Effector memory CD4-positive, alpha-beta T cell (primary cell): ENCODE results near the gene RAB44.
"Not testable (repeated sequence)": the region's sequence is repeated elsewhere in the genome, so short reads cannot be mapped to it uniquely, and the experiment has no call there.

Experiments used
- DNase-seq, 3 donors: peaks; one replicate each; pipeline ENCODE4 v3.0.0-alpha.2; 2020
- H3K27ac ChIP-seq: 2 replicates; pipeline ENCODE4 v1.7.0; 2013; ENCODE audit warnings: mild to moderate bottlenecking, low read length, moderate library complexity; ENCODE audit not compliant: insufficient read depth, poor library complexity, severe bottlenecking
- H3K27me3 ChIP-seq: replicated peaks from 2 replicates; pipeline ENCODE4 v1.7.0; 2013; ENCODE audit warnings: mild to moderate bottlenecking, low read length; ENCODE audit not compliant: insufficient read depth, control insufficient read depth, poor library complexity, severe bottlenecking
- H3K36me3 ChIP-seq: 2 replicates; pipeline ENCODE4 v1.7.0; 2013; ENCODE audit warnings: mild to moderate bottlenecking, low read length, moderate library complexity; ENCODE audit not compliant: control insufficient read depth, insufficient read depth
- H3K4me1 ChIP-seq: 2 replicates; pipeline ENCODE4 v1.7.0; 2013; ENCODE audit warnings: low read length, mild to moderate bottlenecking; ENCODE audit not compliant: control insufficient read depth, insufficient read depth, poor library complexity, severe bottlenecking
- H3K4me3 ChIP-seq: 2 replicates; pipeline ENCODE4 v1.7.0; 2013; ENCODE audit warnings: low read length, low read depth, mild to moderate bottlenecking; ENCODE audit not compliant: insufficient read depth, poor library complexity, severe bottlenecking
- H3K9me3 ChIP-seq: 2 replicates; pipeline ENCODE4 v1.7.0; 2013; ENCODE audit warnings: mild to moderate bottlenecking, low read length, moderate library complexity; ENCODE audit not compliant: control insufficient read depth
- total RNA-seq, 3 donors: gene quantifications; one replicate each; lab custom pipeline; 2026; lab: John Stamatoyannopoulos, UW

RAB44 gene, protein sequence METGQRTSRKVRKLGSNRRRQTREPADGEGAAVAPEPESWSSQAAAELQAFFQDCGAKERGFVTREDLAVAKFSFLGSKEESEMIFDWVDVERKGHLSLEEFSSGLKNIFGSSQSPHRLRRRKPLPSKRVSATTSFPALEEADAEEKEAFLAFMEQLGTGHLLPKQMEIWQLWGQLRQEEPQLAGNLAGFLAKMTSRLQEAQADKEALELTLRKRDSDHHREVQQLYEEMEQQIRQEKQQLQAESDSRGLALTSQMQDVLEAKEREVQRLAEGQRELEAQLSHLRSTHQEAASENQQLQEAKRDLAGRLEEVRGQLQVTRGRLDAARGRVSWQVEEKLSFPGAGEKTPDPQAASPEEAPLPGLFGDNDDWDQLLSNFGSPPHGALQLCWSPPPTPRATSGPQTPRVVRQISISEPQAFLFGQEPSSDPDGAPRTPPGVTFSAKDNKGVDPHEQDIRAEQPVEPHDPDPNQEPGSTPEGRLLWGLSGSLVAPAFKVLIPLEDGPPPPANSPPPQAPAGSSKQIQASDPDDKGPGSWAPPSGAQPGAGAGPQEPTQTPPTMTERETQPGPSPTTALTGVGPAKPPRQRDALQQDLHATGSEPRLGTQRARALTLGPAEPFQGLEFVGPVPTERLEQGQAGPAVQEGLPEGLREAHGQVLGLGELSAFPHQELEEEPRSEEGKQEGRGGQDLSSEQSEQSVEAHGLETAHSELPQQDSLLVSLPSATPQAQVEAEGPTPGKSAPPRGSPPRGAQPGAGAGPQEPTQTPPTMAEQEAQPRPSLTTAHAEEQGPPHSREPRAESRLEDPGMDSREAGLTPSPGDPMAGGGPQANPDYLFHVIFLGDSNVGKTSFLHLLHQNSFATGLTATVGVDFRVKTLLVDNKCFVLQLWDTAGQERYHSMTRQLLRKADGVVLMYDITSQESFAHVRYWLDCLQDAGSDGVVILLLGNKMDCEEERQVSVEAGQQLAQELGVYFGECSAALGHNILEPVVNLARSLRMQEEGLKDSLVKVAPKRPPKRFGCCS
- 0.52 to 12.4 (median 6.8) reads per million in 3 donors for total RNA-seq

DNA sequence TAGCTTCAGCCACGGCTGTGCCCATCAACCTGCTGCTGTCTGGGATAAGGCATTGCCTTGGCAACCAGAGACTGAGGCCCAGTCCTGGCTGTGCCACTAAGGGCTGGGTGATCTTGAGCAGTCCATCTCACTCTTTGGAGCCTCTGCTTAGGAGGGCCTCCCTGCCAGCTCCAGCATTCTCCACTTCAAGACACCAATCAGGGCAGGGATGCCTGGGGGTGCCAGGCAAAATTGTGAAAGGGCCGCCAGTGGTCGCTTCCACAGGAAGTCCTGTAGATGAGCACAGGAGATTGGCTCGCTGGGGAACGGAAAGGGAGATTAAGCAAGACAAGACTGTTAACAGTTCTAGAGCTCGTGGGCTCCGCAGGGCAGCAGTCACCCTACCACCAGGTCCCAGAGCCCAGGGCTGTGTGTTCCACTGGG lies at the start of gene RAB44:
Gene RAB44, plus strand, starts transcription at position 346 of the 423 bp plus-strand sequence. CDS start 6,410 bp downstream, outside the sequence.
- H3K27me3 ChIP-seq = no peaks in the 10 kb centered on the region
- H3K36me3 ChIP-seq = no peaks in the 10 kb centered on the region
- no peak for DNase-seq
- H3K27ac ChIP-seq = no peak within 1 kb of the TSS
- H3K9me3 ChIP-seq = no peaks in the 10 kb centered on the region
- no peak within 1 kb of the TSS for H3K4me3 ChIP-seq
- H3K4me1 ChIP-seq = peaks cover 5% of the 10 kb centered on the region

DNA sequence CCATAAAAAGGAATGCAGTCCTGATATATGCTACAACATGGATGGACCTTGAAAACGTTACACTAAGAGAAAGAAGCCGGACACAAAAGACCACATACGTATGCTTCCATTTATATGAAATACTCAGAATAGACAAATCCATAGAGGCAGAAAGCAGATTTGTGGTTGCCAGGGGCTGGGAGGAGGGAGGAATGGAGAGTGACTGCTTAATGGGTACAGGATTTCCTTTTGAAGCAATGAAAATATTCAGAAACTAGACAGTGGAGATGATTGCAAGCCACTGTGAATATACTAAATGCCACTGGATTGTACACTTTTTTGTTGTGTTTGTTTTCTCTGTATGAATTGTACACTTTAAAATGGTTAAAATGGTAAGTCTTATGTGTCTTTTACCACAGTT lies 48.5 kb upstream of the RAB44 start:
- DNase-seq = no peak
- H3K4me3 ChIP-seq = no peak overlapping the region
- H3K4me1 ChIP-seq = no peaks in the 10 kb centered on the region
- no peaks in the 10 kb centered on the region for H3K27me3 ChIP-seq
- H3K27ac ChIP-seq = no peak overlapping the region
- no peaks in the 10 kb centered on the region for H3K36me3 ChIP-seq
- no peaks in the 10 kb centered on the region for H3K9me3 ChIP-seq

DNA sequence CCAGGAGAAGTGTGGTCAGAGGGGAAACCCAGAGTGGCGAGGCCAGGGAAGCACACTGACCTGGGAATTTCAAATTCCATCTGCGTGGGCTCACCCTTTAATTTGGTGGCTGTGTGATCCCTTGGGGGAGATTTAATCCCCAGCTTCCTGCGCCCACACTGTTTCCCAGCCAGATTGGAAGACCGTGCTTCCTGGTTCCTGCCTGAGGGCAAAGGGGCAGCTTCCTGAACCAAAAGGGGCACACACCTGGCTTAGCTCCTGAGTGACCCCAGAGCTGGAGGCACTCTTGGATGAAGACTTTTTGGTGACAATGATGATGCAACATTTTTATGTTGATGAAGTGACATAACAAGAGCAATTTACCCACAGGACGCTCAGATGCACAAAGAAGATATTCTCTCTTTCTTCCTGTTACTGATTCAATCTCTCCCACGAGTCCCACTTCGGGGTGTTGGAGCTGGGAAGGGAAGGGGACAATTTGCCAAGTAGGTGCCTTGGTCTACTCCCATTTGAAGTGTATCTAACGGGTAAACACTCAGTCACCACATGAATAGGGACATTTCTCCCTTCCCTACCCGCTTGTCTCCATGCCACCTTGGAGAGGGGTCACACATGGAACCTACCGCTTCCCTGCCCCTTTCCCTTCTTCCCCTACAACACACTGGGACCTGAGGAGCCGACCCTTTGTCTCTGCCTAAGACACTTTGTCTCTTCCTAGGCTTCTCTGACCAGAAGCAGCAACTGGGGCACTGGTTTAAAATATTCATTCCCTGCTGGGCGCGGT lies 47.7 kb upstream of the RAB44 start:
- no peaks in the 10 kb centered on the region for H3K4me1 ChIP-seq
- H3K27me3 ChIP-seq = no peaks in the 10 kb centered on the region
- no peak for DNase-seq
- H3K4me3 ChIP-seq = no peak overlapping the region
- H3K9me3 ChIP-seq = no peaks in the 10 kb centered on the region
- no peak overlapping the region for H3K27ac ChIP-seq
- H3K36me3 ChIP-seq = no peaks in the 10 kb centered on the region

DNA sequence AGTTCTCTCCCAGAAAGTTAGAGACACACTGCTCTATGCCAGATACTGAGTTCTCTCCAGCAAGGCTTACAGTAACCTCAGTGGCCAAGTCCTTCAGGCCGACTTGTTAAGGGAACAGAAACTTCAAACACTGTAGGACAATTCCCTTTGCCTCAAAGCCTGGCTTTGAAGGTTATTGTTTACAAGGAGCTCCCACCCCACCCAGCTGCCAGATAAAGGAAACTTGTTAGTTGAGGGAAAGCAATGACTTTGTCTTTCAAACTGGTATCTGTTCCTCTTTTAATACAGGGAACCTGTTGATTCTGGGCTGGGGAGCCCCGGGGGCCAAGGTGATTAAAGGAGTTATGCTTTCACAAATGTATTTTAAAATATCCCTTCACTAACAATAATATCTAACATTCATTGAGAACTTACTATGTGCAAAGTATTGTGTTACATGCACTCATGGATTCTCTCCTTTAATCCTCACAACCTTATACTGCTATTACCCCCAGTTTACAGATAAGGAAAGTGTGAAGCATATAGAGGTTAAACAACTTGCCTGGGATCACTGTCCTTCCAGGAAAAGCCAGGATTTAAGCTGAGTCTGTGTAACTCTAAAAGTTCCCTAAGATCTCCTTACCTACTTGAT lies 46.7 kb upstream of the RAB44 start:
- H3K4me1 ChIP-seq = no peaks in the 10 kb centered on the region
- H3K36me3 ChIP-seq = no peaks in the 10 kb centered on the region
- H3K9me3 ChIP-seq = no peaks in the 10 kb centered on the region
- H3K27ac ChIP-seq = no peak overlapping the region
- no peak overlapping the region for H3K4me3 ChIP-seq
- no peak for DNase-seq
- H3K27me3 ChIP-seq = peaks cover 3% of the 10 kb centered on the region

DNA sequence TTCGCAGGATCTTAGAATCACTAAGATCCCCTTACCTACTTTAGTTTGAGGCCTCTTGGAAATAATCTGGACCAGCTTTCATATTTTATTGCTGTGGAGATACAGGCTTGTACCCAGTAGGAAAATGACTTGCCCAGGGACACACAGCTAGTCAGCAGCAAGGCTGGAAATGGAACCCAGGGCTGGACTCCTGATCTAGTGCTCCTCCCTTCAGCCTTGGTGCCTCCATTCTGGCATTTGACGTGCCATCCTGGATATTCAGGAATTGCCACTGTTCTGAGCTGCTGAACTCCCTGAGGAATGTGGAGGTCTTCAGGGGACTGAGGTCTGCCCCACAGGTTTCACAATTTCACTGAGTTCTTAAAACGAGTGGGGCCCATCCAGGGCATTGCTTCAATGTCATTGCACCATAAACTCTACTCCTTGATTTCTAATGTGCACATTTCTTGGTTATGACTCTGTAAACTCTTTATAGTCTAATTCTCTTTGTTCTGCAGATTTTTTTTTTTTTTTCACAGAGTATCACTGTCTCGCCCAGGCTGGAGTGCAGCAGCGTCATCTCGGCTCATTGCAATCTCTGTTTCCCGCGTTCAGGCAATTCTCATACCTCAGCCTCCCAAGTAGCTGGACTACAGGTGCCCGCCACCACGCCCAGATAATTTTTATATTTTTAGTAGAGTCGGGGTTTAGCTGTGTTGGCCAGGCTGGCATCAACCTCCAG lies 45.8 kb upstream of the RAB44 start:
- no peak overlapping the region for H3K27ac ChIP-seq
- no peak for DNase-seq
- H3K4me3 ChIP-seq = no peak overlapping the region
- H3K4me1 ChIP-seq = no peaks in the 10 kb centered on the region
- H3K9me3 ChIP-seq = no peaks in the 10 kb centered on the region
- H3K27me3 ChIP-seq = peaks cover 6% of the 10 kb centered on the region
- H3K36me3 ChIP-seq = no peaks in the 10 kb centered on the region

DNA sequence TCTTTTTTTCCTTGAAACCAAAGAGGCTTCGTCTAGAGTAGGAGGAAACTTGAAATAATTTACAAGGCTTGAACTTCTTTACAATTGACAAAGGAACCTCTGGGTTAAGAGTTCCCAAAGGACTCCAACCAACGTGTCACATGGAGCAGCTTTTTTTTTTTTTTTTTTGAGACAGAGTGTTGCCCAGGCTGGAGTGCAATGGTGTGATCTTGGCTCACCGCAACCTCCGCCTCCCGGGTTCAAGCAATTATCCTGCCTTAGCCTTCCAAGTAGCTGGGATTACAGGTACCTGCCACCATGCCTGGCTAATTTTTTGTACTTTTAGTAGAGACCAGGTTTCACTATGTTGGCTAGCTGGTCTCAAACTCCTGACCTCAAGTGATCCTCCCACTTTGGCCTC lies 43.2 kb upstream of the RAB44 start:
- H3K27me3 ChIP-seq, H3K27ac ChIP-seq: not testable (repeated sequence)

DNA sequence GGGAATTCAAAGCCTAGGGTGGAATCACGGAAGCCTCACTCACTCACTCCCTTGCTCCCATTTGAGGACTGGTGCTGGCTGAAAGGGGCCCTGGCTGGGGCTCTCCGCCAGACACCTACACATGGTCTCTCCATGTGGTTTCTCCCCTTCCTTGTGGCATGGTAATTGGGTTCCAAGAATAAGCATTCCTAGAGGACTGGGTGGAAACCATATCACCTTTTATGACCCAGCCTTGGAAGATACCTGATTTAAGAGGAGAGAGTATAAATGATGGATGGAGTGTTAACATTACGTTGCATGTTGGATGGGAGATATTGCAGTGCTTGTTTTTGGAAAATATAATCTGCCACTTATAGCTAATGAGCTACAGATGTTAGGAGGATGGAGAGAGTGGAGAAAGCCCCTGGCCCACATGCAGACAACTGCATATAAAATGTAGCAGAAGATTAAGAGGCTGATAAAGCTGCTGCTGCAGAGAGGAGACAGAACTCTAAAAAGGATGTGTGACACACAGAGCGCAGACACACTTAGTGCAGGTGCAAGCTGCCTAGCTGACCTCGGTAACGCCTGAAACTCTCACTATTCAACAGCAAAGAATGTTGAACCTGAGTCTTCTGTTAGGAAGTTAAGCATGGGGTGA lies 42.4 kb upstream of the RAB44 start:
- no peak for DNase-seq
- Histone ChIP-seq H3K27me3 (peaks cover 11% of the 10 kb centered on the region), H3K4me3 (no peak overlapping the region), H3K4me1 (no peaks in the 10 kb centered on the region), H3K27ac (no peak overlapping the region), H3K36me3 (no peaks in the 10 kb centered on the region), H3K9me3 (no peaks in the 10 kb centered on the region)

More for the DNA sequence above, 43.2 kb upstream of the RAB44 start:
- not testable (repeated sequence) for H3K36me3 ChIP-seq, DNase-seq, H3K4me3 ChIP-seq, H3K9me3 ChIP-seq, H3K4me1 ChIP-seq

DNA sequence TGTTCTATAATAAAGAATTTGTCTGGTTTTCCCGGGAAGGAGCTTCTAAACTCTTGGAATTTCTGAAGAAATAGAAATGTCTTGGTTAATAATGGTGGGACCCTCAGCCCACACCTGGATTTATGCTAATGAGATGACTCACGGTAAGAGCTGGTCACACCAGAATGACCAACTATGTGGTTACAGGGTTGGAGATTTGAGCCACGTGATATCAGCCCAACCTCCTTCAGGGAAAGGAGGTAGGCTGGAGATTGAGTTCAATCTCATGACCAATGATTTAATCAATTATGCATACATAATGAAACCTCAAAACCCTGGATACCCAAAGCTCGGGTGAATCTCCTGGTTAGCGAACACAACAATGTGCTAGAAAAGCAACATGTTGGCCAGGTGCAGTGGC lies 41.2 kb upstream of the RAB44 start:
- Histone ChIP-seq H3K4me1 (no peaks in the 10 kb centered on the region), H3K27me3 (peaks cover 11% of the 10 kb centered on the region), H3K9me3 (no peaks in the 10 kb centered on the region), H3K36me3 (no peaks in the 10 kb centered on the region), H3K27ac (no peak overlapping the region), H3K4me3 (no peak overlapping the region)
- no peak for DNase-seq
